GM19240 (cell line): ENCODE results near the gene KIF13A.
"Not testable (repeated sequence)": the region's sequence is repeated elsewhere in the genome, so short reads cannot be mapped to it uniquely, and the experiment has no call there.

Experiments
- DNase-seq: peaks from one replicate; pipeline ENCODE4 v3.0.0; 2011; ENCODE audit warnings: low spot score; ENCODE audit not compliant: insufficient read length

KIF13A gene

DNA sequence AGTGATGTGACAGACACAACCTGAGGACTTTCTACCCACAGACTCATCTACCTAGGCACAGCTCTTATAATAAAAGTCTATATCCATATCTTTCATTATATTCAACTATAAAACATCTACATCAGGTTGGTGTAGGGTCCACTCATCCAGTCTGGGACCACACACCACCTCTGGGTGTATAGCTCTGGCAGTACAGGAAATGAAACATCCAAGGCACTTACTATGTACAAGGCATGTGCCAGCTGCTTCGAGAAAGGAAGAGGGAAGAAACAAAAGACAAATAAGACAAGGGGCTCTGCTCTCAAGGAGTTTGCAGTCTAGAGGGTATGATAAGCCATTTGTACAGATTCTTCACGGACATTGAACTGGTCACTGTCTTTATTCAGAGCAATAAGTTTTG, 18.6 kb downstream of the KIF13A start:
- no peak for DNase-seq

DNA sequence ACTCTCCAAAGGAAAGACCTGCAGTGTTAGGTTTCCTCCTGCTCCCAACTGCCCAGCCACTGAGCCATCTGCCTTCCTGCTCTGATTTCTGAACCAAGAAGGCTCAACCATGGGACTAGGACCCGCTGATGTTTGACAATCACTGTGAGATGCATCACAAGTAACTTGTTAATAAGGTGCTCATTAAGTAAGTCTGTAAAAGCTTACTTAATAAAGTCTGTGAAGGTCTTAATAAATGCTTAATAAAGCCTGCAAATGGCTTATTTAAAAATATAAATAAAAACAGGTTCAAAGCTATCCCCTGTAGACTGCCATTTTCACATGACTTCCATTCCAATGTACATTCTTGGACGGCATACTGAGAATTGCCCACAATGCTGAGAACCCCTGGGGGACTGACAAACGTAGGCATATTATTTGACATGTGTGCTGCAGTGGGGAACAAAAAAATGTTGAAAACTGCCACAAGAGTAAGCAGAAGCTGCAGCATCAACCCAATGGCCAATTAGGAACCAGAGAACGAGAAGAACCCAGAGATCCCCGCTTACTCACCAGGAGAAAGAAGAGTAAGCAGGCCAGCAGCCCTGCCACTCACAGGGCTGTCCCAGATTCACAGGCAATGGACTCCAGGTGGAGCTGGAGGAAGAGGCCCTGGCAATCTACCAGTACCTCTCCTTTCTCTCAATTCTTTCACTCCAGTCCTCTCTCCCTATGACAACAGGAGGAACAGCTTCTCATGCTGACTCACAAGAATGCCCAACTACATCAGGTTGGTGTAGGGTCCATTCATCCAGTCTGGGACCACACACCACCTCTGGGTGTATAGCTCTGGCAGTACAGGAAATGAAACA, 19.5 kb downstream of the KIF13A start:
- DNase-seq, result no peak

DNA sequence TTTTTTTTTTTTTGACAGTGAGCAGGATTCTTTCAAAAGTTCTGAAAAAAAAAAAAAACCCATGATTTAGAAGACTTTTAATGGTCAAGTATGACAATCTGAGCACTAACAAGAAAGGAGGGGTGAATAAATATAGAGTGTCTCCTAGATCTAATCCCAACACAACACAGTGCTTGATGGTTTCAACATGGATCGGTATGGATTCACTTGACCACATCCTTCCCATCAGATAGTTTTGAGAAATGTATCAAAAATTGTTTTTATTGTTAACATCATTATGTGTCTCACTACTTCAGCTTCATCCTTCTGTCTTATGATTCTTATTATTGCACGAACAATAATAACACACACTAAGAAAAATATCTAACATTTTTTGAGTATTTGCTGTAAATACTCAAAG, 21.0 kb downstream of the KIF13A start:
- DNase-seq, result no peak

DNA sequence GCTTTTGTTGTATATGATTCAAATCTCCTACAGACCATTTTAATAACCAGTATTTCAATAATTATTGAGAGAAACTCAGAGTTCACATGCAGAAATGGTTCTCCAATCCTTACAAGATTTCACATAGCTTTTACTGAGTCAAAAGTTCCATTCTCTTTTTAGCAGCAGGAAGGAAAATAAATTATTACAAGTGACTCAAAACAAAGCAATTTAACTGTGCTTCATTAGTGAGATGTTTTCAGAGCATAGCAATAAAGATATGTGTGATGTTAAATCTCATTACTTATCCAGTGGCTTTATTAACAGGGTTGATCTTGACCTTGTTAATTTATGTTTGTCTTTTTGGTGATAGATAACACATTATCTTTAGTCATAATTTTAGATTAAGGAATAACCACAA, 22.0 kb downstream of the KIF13A start:
- DNase-seq, result no peak

DNA sequence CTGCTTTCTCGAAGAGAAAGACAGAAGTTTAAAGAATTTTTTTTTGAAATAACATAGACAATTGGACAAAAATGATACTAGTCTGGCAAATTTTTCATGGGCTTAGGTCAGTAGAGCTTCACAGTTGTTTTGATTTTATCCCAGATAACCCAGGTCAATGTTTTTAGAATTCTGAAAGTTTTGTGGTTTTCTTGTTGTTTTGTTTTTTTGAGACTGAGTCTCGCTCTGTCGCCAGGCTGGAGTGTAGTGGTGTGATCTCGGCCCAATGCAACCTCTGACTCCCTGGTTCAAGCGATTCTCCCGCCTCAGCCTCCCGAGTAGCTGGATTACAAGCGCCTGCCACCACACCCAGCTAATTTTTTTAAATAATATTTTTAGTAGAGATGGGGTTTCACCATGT, 22.8 kb downstream of the KIF13A start:
- DNase-seq, result no peak

DNA sequence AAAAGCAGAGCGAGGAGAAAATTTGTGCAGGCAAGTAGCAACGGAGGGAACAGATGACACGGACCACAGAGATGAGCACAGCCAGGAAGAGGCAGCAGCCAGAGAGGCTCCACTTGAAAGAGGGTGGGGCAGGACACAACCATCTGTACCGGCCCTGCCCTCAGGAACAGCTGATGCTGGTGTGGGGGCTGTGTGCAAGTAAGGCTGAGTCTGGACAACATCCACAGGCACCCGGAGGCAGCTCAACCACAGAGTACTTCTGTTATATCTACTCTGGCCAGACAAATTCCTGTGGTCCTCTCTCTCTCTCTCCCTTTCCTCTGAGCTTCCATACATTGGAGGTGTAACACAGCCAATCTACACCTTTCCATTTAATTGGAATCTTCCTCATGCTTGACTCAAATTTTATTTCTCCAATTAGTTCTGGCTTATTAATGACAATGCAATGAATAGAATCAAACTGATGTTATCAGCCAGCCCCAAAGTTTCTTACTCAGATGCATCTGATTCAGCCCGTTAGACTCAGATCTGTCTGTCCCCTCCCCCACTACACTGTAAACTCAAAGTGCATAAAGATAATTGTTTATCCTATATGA, 24.9 kb downstream of the KIF13A start:
- DNase-seq, result no peak

DNA sequence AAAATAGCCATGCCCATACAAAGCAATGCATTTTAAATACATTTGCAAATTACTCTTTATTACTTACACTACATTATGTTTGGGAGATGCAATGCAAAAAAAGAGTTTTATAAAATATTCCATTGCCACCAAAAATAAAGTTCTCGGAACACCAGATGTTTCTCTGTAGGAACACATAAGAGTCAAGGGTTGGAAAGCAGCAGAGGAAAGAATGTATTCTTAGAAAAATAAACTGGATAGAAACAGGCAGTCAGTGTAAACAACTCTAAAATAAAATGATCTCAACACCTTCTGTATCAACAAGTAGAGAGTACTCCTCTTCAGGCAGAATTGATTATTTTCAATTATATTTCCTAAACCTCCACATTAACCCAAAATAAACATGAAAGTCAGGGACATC, 28.1 kb downstream of the KIF13A start:
- no peak for DNase-seq

DNA sequence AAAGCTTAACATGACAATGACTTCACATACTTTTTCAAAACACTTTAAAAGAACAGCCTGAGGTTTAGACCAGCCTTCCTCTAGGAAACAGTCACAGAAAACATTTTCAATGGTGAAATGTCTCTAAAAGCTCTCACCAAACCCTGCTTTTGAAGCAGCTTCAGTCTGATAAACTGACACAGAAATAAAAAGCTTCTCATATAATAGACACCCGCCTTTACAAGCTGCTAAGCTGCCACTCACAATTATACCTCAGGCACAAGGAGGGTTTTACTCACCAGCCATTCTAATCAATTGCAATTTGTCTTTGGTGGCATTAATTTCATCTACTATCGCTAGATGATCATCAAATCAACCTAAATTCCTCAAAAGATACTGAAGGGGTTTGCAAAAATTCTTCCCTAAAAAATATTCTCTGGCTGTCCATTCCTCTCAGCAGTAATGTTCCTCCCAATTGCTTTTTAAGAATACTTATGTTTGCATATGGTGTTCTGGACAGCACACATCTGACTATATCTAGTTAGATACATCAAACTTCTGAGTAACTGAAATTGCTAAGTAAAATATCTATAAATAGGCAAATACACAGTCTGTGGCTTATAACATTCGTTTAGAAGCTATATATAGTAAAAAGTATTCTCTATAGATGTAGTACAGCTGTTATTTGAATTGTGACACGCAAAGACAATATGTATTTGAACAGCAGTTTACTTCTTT, 29.4 kb downstream of the KIF13A start:
- no peak for DNase-seq

DNA sequence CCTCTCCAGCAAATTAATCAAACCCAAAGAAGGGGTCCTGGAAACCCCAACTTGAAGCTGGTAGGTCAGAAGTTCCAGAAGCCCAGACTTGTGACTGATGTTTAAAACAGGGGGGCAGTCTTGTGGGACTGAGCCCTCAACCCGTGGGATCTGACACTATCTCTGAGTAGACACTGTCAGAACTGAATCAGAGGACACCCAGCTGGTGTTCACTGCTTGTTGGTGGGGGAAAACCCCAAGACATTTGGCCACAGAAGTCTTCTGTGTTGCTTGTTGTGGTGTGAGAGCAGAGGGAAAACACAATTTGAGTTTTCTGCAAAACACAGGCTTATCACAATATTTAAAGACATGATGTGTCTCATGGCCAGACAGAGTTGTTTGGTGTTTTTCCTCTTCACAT, 29.9 kb downstream of the KIF13A start:
- no peak for DNase-seq

DNA sequence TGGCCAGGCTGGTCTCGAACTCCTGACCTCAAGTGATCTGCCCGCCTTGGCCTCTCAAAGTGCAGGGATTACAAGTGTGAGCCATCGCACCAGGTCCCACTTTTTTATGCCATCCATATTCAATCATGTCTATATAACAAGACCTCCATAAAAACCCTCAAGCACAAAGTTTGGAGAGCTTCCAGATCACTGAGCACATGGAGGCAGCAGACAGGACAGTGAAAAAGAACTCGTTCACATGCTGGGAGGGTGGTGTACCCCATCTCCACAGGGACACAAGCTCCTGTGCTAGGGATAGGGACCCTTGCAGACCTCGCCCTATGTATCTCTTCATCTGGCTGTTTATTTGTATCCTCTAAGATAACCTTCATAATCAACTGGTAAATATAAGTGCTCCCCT, 30.3 kb downstream of the KIF13A start:
- DNase-seq, result no peak

DNA sequence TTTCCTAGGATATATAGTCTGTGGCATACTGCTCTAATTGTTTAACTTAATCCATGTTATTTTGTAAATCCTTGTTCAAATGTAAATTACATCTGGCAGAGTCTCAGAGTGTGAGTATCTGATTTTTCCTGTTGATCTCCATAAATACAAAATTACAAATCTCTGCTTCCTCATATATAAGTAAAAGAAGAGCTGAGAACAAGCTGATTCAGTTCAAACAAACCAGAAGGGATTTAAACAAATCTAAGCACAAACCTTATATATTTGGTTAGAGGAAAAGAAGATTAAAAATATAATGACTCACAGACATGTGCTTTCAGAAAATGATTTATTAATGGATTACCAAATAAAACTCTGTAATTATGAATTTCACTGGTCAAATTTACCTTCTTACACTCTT, 37.3 kb downstream of the KIF13A start:
- DNase-seq, result no peak

DNA sequence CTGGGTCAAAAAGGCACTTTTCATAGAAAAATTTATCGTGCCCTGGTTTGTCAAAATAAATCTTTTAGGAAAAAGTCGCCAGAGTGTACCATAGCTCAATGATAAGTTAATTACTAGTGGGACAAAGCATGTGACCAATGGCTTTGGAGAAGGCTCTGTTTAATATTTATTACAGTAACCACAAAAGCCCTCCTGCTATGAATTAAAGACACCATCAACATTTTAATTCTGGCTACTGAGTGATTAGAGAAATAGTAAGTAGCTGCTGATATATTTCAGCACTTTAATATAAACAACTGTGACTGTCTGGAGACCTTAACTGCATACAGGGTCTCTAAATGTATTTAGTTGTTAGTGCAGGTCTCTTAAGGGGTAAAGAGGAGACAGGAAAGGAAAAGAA, 38.3 kb downstream of the KIF13A start:
- no peak for DNase-seq

DNA sequence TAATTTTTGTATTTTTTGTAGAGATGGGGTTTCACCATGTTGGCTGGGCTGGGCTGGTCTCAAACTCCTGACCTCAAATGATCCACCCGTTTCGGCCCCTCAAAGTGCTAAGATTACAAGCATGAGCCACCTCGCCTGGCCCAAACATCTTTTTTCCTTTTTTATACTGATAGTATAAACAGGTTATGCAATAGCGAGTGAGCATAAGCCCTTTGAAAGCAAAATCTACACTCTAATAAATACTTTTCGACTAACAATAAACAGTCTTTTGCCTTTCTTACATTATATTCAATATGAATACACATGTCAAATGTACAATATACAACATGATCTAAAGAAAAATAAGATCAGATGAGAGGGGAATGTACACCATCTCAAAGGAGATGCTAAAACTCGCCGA, 38.7 kb downstream of the KIF13A start:
- no peak for DNase-seq

DNA sequence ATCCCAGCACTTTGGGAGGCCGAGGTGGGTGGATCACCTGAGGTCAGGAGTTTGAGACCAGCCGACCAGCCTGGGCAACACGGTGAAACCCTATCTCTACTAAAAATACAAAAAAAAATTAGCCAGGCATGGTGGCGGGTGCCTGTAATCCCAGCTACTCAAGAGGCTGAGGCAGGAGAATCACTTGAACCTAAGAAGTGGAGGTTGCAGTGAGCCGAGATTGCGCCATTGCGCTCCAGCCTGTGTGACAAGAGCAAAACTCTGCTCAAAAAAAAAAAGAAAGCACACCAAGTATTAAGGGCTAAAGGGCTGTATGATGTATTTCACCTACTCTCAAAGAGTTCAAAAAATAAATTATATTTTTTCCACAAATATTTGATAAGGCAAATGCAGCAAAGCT, 39.9 kb downstream of the KIF13A start:
- DNase-seq, result not testable (repeated sequence)

DNA sequence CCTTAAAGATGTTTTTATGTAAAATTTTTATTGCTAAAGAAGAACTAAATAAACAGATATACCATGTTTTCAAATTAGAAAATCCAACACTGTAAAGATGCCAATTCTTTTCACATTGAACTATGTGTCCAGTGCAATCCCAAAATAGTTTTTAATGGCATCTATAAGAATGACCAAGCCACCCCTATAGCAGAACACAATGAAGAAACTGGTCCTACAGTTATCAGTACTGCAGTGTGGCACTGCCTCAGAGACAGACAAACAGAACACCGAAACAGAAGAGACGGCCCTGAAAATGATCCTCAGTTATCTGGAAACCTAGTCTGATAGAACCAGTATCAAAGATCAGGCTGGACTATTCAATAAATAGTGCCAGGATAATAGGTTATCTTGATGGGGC, 41.9 kb downstream of the KIF13A start:
- no peak for DNase-seq

DNA sequence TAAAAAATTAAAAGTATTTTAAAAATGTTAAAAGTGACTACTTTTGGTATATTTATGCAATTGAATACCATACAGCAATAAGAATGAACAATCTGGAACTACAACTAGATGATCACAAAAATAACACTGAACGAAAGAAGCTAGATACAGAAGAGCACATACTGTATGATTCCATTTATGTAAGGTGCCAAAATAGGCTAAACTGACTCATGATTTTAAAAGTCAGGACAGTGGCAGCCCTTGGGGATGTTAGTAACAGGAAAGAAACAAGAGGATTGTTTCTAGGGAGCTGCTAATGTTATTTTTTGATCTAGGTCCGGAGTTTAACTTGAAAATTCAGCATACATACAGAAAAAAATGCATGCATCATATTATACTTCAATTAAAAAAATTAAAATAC, 42.3 kb downstream of the KIF13A start:
- no peak for DNase-seq

DNA sequence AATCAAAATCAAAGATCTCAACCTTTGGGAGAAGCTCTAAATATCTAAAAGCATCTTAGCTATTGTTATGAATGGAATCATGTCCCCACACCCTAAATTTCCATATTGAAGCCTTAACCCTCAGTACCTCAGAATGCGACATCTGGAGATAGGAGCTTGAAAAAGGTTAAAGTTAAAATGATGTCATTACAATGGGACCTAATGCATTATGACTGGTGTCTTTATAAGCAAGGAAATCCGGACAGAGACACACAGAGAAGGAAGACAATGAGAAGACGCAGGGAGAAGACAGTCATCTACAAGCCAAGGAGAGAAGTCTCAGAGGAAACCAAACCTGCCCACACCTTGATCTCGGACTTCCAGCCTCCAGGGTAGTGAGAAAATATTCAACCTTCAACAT, 46.1 kb downstream of the KIF13A start:
- no peak for DNase-seq

DNA sequence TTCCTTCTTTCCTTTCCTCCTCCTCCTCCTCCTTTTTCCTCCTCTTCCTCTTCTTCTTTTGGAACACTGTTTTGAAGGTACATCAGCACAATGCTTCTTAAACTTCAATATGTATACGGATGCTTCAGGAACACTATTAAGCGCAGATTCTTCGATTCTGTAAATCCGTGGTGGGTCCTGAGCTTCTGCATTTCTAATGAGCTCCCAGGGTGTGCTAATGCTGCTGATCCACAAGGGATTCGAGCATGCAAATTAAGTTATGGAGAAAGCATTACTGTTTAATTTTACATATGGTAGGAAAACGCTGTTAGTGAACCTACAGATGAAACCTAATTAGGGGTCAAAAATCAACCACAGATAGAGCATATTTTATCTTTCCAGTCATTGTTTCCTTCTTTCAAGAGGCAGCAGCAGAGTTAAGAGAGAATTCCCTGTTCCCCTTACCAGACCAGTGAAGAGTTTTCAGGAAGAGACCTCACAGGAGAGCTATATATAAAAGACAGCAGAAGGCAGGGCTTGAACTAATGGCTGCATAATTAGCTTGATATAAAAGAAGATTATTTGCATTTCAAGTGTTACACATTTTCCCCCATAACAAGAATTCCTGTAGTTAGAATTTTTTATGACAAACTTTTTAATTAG, 47.2 kb downstream of the KIF13A start:
- no peak for DNase-seq

DNA sequence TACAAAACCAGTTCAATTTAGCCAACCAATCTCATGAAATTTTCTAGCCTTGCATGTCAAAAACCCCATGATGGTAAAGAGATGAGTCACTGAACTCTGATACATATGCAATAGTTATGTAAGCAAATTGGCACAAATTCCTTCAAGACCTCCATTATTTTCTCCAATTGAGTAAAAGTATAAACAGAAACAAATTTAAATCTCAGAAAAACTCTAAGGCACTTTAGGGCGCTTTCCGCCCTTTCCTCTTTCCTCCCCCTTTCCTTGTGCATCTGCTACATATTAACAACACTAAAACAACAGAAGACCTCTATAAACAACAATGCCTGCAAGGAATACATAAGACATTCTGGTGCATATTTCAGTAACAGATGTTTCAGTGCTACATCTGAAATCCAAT, 48.5 kb downstream of the KIF13A start:
- DNase-seq, result no peak

DNA sequence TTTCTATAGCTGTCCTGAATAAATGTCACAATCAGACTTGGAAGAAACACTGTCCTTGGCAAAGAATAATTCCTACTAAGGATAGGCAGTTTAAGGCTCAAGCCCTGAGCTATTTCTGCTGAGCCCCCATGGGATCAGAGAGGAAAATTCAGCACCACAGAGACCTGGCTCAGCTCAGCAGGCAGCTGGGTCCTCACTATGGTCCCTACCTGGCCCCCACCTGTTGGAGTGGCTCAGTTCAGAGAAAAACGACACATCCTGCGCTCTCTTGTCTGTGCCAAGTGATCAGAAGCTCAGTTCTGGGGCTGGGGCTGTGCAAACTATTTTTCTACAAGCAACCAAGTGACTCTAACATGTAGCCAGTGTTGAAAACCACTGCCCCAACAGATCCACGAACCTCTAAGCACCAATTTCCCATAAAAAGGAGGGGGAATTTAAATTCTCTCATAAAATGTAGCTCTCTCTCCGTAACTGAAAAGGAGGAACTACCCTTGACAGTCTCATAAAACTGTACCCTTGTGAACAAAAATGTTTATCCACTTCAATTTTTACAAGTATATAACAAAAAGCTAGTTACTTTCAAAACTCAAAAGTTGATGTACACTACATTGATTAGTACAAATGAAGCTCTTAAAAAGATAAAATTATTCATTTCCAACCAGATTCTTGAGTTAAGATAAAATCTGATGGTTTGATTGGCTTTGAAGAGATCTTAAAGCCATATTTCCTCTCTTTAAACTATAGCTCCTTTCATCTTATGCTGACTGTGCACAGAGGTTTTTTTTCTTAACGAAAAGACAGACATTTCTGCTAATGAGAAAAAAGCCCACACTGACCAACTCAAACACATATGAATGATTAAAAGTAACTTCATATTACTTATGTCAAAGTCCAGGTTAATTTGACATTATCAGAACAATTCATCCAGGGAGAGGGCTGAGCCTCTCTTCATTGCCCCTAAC, 52.0 kb downstream of the KIF13A start:
- DNase-seq, result no peak

DNA sequence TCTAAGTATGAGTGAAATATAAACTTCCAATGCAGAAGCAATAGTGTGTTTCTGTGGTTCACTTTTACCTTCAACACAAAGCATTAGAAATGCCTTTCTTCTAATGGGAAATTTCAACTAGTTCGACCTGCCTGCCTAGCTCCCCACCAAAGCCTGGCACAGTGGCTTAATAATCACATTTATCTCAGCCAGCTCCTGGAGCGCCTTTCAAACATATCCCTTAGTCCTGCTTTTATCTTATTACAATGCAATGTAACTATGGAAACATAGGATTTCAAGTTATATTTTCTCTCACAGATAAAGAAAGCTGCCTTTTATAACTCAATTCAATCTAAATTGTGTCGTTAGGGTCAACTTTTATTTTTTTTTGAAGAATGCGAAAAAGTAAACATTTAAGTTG, 53.7 kb downstream of the KIF13A start:
- DNase-seq, result no peak
